ENCODE measurements around the gene NSUN2. TPM values are rescaled to one million over a fixed set of nuclear protein-coding genes. Genes with fewer than 3 reads are reported as not detected.
"Not testable (repeated sequence)": the region's sequence is repeated elsewhere in the genome, so short reads cannot be mapped to it uniquely, and the experiment has no call there.

NSUN2 gene
- total RNA-seq, 1 experiment from 2014 or later = 118 TPM

DNA sequence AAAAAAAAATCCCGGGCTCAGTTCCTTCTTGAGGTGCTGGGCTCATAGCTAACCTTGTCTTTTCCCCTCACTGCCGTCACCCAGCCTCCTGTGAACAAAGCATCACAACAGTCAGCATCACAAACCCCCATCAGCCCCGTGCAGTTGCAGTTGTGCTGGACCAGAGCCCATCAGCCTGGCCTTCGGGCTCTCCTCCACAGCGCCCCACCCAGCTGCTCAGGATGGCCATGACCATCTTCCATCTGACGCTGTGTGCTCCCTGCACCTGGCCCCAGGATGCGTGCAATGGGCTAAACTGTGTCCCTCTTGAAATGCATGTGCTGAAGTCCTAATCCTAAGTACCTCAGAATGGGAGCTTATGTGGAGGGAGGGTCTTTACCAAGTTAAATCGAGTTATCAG, 48.1 kb downstream of the NSUN2 start:
- no peak for DNase-seq (ENCODE audit: extremely low read depth, low read depth)

- DNase-seq (ENCODE audit: extremely low read depth, low read depth) = no peak
Observed at GRCh38 chr5:6584101-6584645, 48.7 kb downstream of the NSUN2 start.

- DNase-seq (ENCODE audit: extremely low read depth, low read depth) = no peak
Observed at GRCh38 chr5:6583049-6583880, 49.6 kb downstream of the NSUN2 start.

DNA sequence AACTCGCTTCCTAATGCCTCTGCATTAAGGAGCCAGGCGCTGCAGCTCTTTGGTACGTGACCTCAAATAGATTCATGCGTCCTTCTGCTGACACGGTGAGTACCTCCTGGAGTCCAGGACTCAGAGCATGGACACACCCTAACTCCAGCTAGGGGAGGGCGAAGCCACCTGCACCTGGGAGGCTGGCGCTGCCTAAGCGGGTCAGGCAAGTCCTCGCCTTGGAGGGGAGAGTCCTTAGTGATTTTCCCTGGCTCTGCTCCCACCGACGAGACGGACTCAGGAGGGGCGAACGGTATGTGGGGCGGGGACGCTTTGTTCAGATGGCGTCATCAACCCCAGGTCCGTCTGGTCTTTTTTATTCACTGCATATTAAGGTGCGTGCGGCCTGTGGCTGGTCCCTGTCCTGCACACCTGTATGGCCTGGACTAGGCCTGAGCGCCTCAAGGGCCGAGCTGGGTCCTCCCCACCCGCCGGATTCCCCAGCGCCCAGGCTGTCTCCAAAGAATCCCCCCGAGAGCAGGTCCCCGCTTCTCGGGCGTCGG, 50.3 kb downstream of the NSUN2 start:
- DNase-seq (ENCODE audit: extremely low read depth, low read depth) = no peak

GRCh38 chr5:6581559-6582426, 51.1 kb downstream of the NSUN2 start:
- DNase-seq (ENCODE audit: extremely low read depth, low read depth) = no peak

DNA sequence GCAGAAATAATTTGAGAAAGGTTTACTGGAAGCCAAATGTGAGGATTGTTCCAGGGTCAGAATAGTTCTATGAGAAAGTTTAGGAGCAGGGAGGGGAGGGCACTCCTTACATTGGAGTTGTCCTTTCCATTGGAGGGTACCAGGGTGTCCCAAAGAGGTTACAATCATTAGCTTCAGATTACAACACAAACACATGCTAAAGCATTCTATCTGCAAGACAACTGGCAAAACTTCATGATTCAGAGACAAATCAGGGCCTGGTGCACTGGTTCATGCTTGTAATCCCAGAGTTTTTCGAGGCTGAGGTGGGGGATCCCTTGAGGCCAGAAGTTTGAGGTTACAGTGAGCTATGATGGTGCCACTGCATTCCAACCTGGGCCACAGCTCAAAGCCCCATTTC, 51.8 kb downstream of the NSUN2 start:
- no peak for DNase-seq (ENCODE audit: extremely low read depth, low read depth)

- no peak for DNase-seq (ENCODE audit: extremely low read depth, low read depth)
Observed at GRCh38 chr5:6579535-6579934, 53.3 kb downstream of the NSUN2 start.

GRCh38 chr5:6578676-6579343, 54.0 kb downstream of the NSUN2 start:
- no peak for DNase-seq (ENCODE audit: extremely low read depth, low read depth)

DNA sequence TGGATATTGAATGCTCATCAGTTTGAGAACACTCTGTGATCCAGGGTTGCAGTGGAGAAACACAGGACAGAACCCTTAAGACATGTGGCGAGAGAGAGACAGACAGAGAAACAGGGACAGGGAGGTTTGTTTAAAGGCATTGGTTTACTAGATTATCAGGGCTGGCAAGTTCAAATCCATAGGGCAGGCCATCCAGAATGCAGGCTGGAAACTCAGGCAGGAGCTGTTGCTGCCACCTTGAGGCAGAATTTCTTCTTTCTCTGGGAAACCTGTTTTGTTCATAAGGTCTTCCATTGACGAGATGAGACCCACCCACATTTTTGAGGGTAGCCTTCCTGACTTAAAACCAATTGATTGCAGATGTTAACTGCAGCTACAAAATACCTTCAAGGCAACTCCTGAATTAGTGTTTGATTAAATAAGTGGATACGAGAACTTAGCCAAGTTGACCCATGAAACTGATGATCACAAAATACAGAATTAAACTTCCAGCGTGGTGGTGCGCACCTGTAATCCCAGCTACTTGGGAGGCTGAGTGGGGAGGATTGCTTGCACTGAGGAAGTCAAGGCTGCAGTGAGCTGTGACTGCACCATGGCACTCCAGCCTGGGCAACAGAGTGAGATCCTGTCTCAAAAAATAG, 55.9 kb downstream of the NSUN2 start:
- peak; percentile 37 for DNase-seq (ENCODE audit: extremely low read depth, low read depth)

- no peak for DNase-seq (ENCODE audit: extremely low read depth, low read depth)
Observed at GRCh38 chr5:6574537-6575245, 58.2 kb downstream of the NSUN2 start.

- DNase-seq (ENCODE audit: extremely low read depth, low read depth) = no peak
Observed at GRCh38 chr5:6574111-6574510, 58.7 kb downstream of the NSUN2 start.

DNA sequence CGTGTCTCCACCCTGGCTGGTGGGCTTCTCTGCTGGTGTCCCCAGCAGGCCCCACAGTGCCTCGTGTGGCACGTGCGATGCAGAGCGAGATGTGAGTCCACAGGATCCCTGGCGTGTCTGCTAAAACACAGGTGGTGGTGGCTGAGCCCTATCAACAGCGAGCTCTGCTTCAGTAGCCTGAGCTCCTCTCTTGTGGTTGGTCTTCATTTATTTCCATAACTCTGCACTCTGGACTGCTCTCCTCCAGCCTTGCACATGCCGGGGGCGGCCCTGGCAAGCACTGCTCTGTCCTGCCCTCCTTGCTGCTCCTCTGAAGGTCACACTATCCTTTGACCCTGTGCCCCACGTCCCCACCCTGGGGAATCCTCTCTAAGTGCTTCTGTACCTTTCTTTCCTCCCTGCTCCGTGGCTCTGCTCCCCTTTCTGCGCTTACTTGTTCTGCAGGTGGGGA, 59.2 kb downstream of the NSUN2 start:
- no peak for DNase-seq (ENCODE audit: extremely low read depth, low read depth)

- no peak for DNase-seq (ENCODE audit: extremely low read depth, low read depth)
Observed at GRCh38 chr5:6572825-6573380, 59.9 kb downstream of the NSUN2 start.

- no peak for DNase-seq (ENCODE audit: extremely low read depth, low read depth)
Observed at GRCh38 chr5:6572086-6572824, 60.6 kb downstream of the NSUN2 start.

GRCh38 chr5:6571607-6572006, 61.2 kb downstream of the NSUN2 start:
- not testable (repeated sequence) for DNase-seq (ENCODE audit: extremely low read depth, low read depth)

- DNase-seq (ENCODE audit: extremely low read depth, low read depth) = no peak
Observed at GRCh38 chr5:6570530-6570929, 62.3 kb downstream of the NSUN2 start.

DNA sequence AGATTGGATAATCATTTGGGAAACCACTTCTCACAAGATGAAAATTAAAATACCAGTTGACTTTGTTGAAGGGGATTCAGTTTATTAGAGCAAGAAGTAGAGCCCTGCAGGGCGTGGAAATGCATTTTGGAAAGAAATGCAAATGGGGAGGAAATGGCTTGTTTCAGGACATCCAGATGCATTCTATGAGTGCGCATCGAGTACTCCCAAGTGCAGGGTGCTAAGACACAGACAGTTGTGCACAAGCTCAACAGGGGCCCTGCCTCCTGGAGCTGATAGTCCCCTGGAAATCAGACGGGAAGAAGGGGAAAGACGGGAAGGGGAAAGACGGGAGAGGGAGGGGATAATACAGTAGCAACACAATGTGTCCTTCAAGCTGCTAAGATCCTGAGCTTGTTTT, 64.0 kb downstream of the NSUN2 start:
- DNase-seq (ENCODE audit: extremely low read depth, low read depth) = no peak

DNA sequence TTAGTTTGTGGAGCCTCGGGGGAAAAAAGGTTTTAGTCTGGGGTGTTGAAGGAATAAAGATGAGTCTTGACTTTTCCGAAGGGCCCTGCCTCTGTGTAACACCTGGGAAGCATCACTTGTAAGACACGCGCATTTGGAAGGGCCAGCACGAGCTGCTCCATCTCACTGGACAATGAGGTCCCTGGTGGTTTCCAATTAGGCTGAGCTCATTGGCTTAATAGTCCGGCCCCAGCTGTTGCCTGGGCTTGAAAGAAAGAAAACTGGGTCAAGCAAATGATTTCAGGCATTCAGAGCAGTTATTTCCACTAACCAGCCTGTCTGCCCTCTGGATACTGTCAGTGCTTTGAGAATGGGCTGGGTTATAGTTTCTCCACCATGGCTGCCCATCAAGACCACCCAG, 64.5 kb downstream of the NSUN2 start:
- no peak for DNase-seq (ENCODE audit: extremely low read depth, low read depth)

Measured in NCI-H460 (cell line).